Neural cell (in vitro differentiated cells): Measurements from ENCODE around the gene DEFB132.

Experiments
- POLR2AphosphoS5 ChIP-seq: IDR thresholded peaks from 2 replicates; pipeline ENCODE4 v1.6.1; 2012
- SMC3 ChIP-seq: fragments of 450-650 bp; conservative IDR thresholded peaks from 2 replicates; pipeline ENCODE4 v1.6.1; 2014; ENCODE audit warnings: antibody characterized with exemption, mild to moderate bottlenecking, moderate library complexity; ENCODE audit not compliant: poor library complexity
- TF ChIP-seq, protein P1 (sequence below): fragments of 450-650 bp; IDR thresholded peaks from 2 replicates; pipeline ENCODE4 v1.5.1; 2014; ENCODE audit warnings: antibody characterized with exemption, mild to moderate bottlenecking, moderate library complexity; ENCODE audit not compliant: poor library complexity, severe bottlenecking
- TF ChIP-seq, protein P2 (sequence below): IDR thresholded peaks from 2 replicates; pipeline ENCODE4 v1.6.1; 2012; ENCODE audit warnings: borderline replicate concordance

- TF ChIP-seq POLR2AphosphoS5 (no peak), SMC3 (no peak)
- TF ChIP-seq, protein P1, sequence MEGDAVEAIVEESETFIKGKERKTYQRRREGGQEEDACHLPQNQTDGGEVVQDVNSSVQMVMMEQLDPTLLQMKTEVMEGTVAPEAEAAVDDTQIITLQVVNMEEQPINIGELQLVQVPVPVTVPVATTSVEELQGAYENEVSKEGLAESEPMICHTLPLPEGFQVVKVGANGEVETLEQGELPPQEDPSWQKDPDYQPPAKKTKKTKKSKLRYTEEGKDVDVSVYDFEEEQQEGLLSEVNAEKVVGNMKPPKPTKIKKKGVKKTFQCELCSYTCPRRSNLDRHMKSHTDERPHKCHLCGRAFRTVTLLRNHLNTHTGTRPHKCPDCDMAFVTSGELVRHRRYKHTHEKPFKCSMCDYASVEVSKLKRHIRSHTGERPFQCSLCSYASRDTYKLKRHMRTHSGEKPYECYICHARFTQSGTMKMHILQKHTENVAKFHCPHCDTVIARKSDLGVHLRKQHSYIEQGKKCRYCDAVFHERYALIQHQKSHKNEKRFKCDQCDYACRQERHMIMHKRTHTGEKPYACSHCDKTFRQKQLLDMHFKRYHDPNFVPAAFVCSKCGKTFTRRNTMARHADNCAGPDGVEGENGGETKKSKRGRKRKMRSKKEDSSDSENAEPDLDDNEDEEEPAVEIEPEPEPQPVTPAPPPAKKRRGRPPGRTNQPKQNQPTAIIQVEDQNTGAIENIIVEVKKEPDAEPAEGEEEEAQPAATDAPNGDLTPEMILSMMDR = no peak
- TF ChIP-seq, protein P2, sequence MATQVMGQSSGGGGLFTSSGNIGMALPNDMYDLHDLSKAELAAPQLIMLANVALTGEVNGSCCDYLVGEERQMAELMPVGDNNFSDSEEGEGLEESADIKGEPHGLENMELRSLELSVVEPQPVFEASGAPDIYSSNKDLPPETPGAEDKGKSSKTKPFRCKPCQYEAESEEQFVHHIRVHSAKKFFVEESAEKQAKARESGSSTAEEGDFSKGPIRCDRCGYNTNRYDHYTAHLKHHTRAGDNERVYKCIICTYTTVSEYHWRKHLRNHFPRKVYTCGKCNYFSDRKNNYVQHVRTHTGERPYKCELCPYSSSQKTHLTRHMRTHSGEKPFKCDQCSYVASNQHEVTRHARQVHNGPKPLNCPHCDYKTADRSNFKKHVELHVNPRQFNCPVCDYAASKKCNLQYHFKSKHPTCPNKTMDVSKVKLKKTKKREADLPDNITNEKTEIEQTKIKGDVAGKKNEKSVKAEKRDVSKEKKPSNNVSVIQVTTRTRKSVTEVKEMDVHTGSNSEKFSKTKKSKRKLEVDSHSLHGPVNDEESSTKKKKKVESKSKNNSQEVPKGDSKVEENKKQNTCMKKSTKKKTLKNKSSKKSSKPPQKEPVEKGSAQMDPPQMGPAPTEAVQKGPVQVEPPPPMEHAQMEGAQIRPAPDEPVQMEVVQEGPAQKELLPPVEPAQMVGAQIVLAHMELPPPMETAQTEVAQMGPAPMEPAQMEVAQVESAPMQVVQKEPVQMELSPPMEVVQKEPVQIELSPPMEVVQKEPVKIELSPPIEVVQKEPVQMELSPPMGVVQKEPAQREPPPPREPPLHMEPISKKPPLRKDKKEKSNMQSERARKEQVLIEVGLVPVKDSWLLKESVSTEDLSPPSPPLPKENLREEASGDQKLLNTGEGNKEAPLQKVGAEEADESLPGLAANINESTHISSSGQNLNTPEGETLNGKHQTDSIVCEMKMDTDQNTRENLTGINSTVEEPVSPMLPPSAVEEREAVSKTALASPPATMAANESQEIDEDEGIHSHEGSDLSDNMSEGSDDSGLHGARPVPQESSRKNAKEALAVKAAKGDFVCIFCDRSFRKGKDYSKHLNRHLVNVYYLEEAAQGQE = no peak
These were observed 37.1 kb downstream of the DEFB132 start for GRCh38 chr20:294602-295001.
